ENCODE results near the gene ADAT2. TPM values are rescaled to one million over a fixed set of nuclear protein-coding genes. Genes with fewer than 3 reads are reported as not detected.

ADAT2 gene
- total and polyA plus RNA-seq, 2 of the 4 experiments (the other 2 are of a cell fraction) = 2.7 to 5.4 TPM

DNA sequence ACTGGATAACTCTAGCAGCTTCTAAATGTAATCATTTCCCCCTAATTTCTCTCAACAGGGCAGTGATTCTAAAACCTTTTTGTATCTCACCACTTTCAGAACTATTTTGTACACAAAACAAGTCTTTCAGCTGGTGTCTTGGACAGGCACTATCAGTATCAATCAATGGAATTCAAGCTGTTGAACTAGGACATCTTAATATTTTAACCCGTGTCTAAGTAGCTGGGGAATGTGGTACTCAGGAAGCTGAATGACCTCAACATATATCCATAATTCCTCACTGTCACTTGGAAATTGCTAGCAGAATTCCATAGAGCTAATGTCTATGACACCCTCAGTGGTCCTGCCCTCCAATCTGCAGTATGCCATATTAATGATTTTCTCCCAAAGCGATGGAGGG is 24.5 kb downstream of the ADAT2 start:
- CTCF ChIA-PET = interaction anchor here (2.1 kb wide), 1 partner anchor 951 kb away, joined by 11 read pairs; no protein-coding TSS in a partner anchor
- TF ChIP-seq POLR2A (IDR thresholded peaks at IDR 0.05; ENCODE audit: low read depth, low read length) (no peak), BHLHE40 (IDR thresholded peaks at IDR 0.05; ENCODE audit: low read depth, low read length) (no peak), MAFK (IDR thresholded peaks at IDR 0.05; ENCODE audit: low read depth, low read length) (no peak), RCOR1 (IDR thresholded peaks at IDR 0.05; ENCODE audit: insufficient replicate concordance, low read length) (no peak), RAD21 (IDR thresholded peaks at IDR 0.05; ENCODE audit: low read length) (no peak), CHD1 (IDR thresholded peaks at IDR 0.05; ENCODE audit: low read depth, low read length) (no peak), RFX5 (IDR thresholded peaks at IDR 0.05; ENCODE audit: low read depth, low read length) (no peak), MAZ (IDR thresholded peaks at IDR 0.05; ENCODE audit: borderline replicate concordance, low read depth, low read length) (no peak), SMC3 (IDR thresholded peaks at IDR 0.05; ENCODE audit: low read depth, low read length) (no peak), NFE2L2 (IDR thresholded peaks at IDR 0.05; ENCODE audit: low read depth, low read length) (no peak), MXI1 (IDR thresholded peaks at IDR 0.05; ENCODE audit: borderline replicate concordance, low read depth, low read length) (no peak), FOS (IDR thresholded peaks at IDR 0.05; ENCODE audit: low read depth, low read length) (no peak), CEBPB (IDR thresholded peaks at IDR 0.05; ENCODE audit: low read depth, low read length) (no peak)
- TF ChIP-seq, protein P1, sequence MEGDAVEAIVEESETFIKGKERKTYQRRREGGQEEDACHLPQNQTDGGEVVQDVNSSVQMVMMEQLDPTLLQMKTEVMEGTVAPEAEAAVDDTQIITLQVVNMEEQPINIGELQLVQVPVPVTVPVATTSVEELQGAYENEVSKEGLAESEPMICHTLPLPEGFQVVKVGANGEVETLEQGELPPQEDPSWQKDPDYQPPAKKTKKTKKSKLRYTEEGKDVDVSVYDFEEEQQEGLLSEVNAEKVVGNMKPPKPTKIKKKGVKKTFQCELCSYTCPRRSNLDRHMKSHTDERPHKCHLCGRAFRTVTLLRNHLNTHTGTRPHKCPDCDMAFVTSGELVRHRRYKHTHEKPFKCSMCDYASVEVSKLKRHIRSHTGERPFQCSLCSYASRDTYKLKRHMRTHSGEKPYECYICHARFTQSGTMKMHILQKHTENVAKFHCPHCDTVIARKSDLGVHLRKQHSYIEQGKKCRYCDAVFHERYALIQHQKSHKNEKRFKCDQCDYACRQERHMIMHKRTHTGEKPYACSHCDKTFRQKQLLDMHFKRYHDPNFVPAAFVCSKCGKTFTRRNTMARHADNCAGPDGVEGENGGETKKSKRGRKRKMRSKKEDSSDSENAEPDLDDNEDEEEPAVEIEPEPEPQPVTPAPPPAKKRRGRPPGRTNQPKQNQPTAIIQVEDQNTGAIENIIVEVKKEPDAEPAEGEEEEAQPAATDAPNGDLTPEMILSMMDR (conservative IDR thresholded peaks at IDR 0.05; ENCODE audit: low read depth, low read length) = no peak
- TF ChIP-seq, protein P2, sequence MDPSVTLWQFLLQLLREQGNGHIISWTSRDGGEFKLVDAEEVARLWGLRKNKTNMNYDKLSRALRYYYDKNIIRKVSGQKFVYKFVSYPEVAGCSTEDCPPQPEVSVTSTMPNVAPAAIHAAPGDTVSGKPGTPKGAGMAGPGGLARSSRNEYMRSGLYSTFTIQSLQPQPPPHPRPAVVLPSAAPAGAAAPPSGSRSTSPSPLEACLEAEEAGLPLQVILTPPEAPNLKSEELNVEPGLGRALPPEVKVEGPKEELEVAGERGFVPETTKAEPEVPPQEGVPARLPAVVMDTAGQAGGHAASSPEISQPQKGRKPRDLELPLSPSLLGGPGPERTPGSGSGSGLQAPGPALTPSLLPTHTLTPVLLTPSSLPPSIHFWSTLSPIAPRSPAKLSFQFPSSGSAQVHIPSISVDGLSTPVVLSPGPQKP (IDR thresholded peaks at IDR 0.05; ENCODE audit: borderline replicate concordance, low read depth, low read length) = no peak
- TF ChIP-seq, protein P3, sequence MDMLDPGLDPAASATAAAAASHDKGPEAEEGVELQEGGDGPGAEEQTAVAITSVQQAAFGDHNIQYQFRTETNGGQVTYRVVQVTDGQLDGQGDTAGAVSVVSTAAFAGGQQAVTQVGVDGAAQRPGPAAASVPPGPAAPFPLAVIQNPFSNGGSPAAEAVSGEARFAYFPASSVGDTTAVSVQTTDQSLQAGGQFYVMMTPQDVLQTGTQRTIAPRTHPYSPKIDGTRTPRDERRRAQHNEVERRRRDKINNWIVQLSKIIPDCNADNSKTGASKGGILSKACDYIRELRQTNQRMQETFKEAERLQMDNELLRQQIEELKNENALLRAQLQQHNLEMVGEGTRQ (IDR thresholded peaks at IDR 0.05; ENCODE audit: low read depth, low read length) = no peak

More for the DNA sequence above, 24.5 kb downstream of the ADAT2 start:
- H3K36me3 ChIP-seq (ENCODE audit: control insufficient read depth, insufficient read depth, low read length) = no peaks in the 10 kb centered on the region; the same call in 1 of the 2 replicates
- no peak overlapping the region for H3K18ac ChIP-seq (ENCODE audit: low read depth, low read length)
- no peak overlapping the region for H2AK5ac ChIP-seq (ENCODE audit: low read depth, low read length)
- no peaks in the 10 kb centered on the region for H4K20me1 ChIP-seq (ENCODE audit: insufficient read depth, low read length)
- DNase-seq (no peak), ATAC-seq (ENCODE audit: low read depth) (no peak)
- H3K4me1 ChIP-seq (ENCODE audit: control insufficient read depth, insufficient read depth, low read length) = peaks cover 2% of the 10 kb centered on the region
- H4K91ac ChIP-seq (ENCODE audit: insufficient read depth, low read depth, low read length) = no peak overlapping the region
- POLR2A ChIA-PET (ENCODE audit: unreplicated experiment) = no interaction called here
- H2AK9ac ChIP-seq (replicated peaks; ENCODE audit: low read depth, low read length, poor library complexity) = no peak overlapping the region
- no peak overlapping the region; the same call in 1 of the 2 replicates for H4K5ac ChIP-seq (ENCODE audit: low read depth, low read length)
- H3K23ac ChIP-seq (ENCODE audit: low read depth, low read length) = no peak overlapping the region
- no peak overlapping the region for H3K56ac ChIP-seq (ENCODE audit: extremely low read depth, insufficient read depth, low read length)
- no peak overlapping the region for H3K4me2 ChIP-seq (ENCODE audit: low read depth, low read length)
- in situ Hi-C loops (cut with MboI; ENCODE audit: low sequenced_read_pairs) (no loop called here), dilution Hi-C loops (cut with HindIII; ENCODE audit: low sequenced_read_pairs, unreplicated experiment) (no loop called here), intact Hi-C loops (cut with micrococcal nuclease) (loop anchor here (2.0 to 5.0 kb wide), 4 partner anchors 174 to 951 kb away; partner anchors contain the start of gene AIG1)
- H3K4me3 ChIP-seq (ENCODE audit: insufficient read depth, low read depth, low read length) = no peak overlapping the region
- BruUV-seq (replicated peaks) = no TSS peak
- no peaks in the 10 kb centered on the region for H3K27me3 ChIP-seq (ENCODE audit: control insufficient read depth, insufficient read depth, low read length)
- no peak overlapping the region for H4K8ac ChIP-seq (ENCODE audit: low read depth in 2 of 2, low read length in 2 of 2)
- no peak overlapping the region for H2BK5ac ChIP-seq (ENCODE audit: low read depth, low read length, poor library complexity, severe bottlenecking)
- no peak overlapping the region for H2BK120ac ChIP-seq (ENCODE audit: low read depth, low read length)
- H3K27ac ChIP-seq (ENCODE audit: insufficient read depth, low read length) = no peak overlapping the region
- H3K4ac ChIP-seq (ENCODE audit: low read depth, low read length) = no peak overlapping the region
- no peaks in the 10 kb centered on the region for H3K79me1 ChIP-seq (ENCODE audit: low read depth in 1 of 2, low read length in 2 of 2)
- H3K9ac ChIP-seq (ENCODE audit: low read depth, low read length) = no peak overlapping the region
- no peak overlapping the region; the same call in 1 of the 2 replicates for H3K14ac ChIP-seq (replicated peaks; ENCODE audit: low read depth, low read length)
- H3K9me3 ChIP-seq (ENCODE audit: control insufficient read depth, insufficient read depth, low read length) = no peaks in the 10 kb centered on the region
- H2BK15ac ChIP-seq (ENCODE audit: low read depth, low read length) = no peak overlapping the region
- no peak overlapping the region for H2BK20ac ChIP-seq (ENCODE audit: low read depth, low read length)
- H2AFZ ChIP-seq (replicated peaks; ENCODE audit: low read length, poor library complexity) = no peak overlapping the region
- WGBS, 2 experiments (ENCODE audit: extremely low coverage in 2 of 2, insufficient read length in 1 of 2) = no CpG with 5 or more reads among the region's 2 CpGs
- H3K9me1 ChIP-seq (ENCODE audit: insufficient read depth, low read length) = no peaks in the 10 kb centered on the region
